GM18858 (cell line): ENCODE results near the gene R3HDM2.

Source experiments
- ATAC-seq: cut with Tn5 transposase; IDR thresholded peaks from one replicate; pipeline ENCODE4 v1.9.1; 2021; ENCODE audit not compliant: unreplicated experiment

Gene R3HDM2

DNA sequence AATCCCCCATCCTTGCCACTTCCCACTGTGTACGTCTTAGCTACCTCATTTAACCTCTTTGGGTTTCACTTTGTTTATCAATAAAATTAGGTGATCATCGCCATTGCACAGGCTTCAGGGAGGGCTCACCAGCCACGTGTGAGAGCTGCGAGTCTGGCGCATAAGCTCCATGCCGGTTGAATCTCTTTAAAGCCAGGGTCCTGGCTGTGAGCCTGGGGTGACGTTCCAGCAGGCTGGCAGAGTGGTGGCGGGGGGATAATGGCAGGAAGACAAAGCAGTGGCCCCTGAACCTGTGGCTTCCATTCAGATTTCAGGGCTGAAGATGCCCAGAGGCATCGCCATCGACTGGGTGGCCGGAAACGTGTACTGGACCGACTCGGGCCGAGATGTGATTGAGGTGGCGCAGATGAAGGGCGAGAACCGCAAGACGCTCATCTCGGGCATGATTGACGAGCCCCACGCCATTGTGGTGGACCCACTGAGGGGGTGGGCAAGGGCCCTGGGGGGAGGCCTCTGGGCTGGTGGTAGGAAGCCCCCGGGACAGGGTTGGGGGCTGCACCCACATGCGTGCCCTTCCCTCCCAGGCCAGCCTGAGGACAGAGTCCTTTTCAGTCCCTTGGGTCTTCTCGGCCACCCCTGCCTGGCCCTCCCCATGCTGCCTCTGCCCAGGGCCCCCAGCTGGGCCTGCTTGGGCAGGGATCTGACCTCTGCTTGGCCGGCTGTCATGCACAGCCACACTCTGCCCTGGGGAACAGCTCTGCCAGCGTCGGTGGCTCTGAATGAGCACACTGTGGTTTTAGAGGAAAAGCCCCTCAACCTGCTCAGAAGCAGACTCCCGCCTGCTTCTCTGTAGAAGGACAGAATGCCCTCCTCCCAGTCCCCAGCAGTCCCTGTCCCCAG lies 222.9 kb downstream of the R3HDM2 start:
- no peak for ATAC-seq

DNA sequence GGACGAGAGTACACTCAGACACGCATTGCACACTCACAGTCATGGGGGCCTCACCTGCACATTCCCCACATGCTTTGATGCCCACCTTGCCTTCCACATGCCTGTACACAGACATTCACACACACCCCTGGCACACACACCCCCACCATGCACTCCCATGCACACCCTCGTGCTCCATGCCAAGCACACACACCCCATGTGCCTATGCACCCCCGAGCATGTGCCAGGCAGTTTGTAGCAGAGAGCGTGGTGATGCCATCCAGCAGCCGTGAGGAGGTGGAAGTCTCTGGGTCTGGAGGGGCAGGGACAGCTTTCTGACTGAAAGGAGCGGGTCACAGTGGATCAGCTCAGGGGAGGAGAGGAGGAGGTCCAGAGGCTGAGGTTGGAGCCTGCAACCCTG lies 224.9 kb downstream of the R3HDM2 start:
- no peak for ATAC-seq

- ATAC-seq = no peak
These were observed 225.7 kb downstream of the R3HDM2 start for GRCh38 chr12:57205186-57205585.

- ATAC-seq = no peak
These were observed 226.4 kb downstream of the R3HDM2 start for GRCh38 chr12:57204454-57204853.

DNA sequence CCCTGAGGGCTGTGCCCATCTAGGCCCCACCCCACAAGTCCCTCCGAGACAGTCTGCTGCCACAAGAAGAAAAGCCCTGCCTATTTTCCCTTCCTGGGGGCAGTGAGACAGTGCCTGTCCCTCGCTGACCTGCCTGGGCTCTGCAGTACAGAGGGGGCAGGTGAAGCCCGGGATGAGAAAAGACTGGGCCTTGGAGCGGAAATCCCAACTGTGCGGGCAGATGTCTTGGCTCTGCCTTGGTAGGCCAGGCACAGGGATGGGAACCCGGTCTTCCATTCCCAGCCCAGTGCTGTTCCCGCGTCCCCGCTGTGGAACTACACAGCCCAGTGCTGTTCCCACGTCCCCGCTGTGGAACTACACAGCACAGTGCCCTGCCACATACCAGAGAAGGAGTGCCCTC lies 227.1 kb downstream of the R3HDM2 start:
- no peak for ATAC-seq
